ENCODE results near the gene IGFBP6. TPM values are rescaled to one million over a fixed set of nuclear protein-coding genes. Genes with fewer than 3 reads are reported as not detected.

IGFBP6 gene
- total RNA-seq, 1 donor = 577 TPM

DNA sequence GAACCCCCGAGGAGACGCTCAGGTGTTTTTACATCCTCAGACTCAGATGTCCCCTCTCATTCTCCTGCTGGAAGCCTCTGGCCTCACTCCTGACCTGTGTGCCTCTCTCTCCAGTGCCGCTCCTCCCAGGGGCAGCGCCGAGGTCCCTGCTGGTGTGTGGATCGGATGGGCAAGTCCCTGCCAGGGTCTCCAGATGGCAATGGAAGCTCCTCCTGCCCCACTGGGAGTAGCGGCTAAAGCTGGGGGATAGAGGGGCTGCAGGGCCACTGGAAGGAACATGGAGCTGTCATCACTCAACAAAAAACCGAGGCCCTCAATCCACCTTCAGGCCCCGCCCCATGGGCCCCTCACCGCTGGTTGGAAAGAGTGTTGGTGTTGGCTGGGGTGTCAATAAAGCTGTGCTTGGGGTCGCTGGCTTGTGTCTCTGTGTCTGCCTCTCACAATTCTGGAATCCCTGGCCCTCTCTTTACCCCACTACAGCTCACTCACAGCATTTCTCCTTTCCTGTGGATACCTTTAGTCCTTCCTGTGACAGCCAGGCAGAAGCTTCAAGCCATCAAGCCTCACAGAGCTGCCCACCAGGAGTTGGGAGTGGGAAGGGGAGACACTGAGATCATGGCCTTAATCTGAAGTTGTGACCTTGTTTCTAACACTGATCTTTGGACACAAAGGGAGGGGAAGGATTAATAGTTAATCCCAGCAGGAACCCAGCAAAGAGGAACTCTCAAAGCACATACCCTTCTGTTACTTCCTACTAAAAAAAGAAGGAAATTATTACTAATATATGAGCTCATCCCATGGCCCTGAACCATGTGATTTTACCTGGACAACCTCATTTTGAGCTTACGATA, 4.7 kb downstream of the IGFBP6 start:
- TF ChIP-seq, protein P1, sequence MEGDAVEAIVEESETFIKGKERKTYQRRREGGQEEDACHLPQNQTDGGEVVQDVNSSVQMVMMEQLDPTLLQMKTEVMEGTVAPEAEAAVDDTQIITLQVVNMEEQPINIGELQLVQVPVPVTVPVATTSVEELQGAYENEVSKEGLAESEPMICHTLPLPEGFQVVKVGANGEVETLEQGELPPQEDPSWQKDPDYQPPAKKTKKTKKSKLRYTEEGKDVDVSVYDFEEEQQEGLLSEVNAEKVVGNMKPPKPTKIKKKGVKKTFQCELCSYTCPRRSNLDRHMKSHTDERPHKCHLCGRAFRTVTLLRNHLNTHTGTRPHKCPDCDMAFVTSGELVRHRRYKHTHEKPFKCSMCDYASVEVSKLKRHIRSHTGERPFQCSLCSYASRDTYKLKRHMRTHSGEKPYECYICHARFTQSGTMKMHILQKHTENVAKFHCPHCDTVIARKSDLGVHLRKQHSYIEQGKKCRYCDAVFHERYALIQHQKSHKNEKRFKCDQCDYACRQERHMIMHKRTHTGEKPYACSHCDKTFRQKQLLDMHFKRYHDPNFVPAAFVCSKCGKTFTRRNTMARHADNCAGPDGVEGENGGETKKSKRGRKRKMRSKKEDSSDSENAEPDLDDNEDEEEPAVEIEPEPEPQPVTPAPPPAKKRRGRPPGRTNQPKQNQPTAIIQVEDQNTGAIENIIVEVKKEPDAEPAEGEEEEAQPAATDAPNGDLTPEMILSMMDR (IDR thresholded peaks at IDR 0.05; ENCODE audit: extremely low read depth, low read depth, low read length) = no peak
- no peak overlapping the region for H3K4me2 ChIP-seq (ENCODE audit: insufficient read depth, low read length)
- peak; percentile 49 for DNase-seq (ENCODE audit: insufficient read length, low spot score, missing footprints)

DNA sequence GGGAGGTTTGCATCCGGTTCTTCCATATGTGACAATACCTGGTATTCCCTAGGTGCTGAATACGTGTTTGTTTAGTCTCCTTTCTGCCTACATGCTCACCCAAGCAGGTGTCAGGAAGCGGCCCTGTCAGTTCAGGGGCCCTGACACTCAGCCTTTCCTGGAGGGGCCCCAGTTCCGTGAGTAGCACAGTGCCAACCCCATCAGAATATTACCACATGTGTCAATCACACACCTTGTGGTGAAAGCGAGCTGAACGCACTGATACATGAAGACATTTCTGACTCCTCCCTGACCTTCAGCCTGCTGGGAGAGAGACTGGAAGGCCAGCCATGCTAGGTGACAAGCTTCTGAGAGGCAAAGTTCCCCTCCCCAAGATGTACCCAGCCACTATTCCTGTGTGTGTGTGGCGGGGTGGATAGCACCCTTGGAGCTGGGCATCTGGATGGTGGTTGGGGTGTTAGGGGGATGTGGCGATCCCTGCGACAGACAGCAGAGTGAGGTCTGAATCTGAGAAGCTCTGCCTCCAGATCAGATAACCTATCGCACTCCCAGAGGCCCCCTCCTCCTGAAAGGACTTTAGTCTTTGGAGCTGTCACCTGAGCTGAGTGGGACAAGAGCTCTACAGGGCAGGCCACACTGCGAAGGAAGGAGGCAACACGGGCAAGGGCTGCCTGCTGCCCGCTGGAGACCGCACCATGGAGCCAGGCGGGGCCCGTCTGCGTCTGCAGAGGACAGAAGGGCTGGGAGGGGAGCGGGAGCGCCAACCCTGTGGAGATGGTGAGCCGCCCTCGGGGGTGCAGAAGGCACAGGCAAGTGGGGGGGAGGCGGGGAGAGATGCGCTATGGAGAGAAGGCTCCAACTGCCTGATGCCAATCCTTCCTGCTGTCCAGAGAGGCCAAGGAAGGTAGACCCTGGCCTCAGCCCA, 5.7 kb downstream of the IGFBP6 start, which contains the start of gene SOAT2:
TSS of gene SOAT2 (plus strand) at position 604 of the 925 bp plus-strand sequence. CDS start at position 696, 92 bp downstream.
- no peak within 1 kb of the TSS for H2AFZ ChIP-seq (ENCODE audit: low read length)
- DNase-seq (ENCODE audit: insufficient read length, low spot score, missing footprints) = peak; percentile 47
- H3K4me2 ChIP-seq (ENCODE audit: insufficient read depth, low read length) = no peak within 1 kb of the TSS
- no peak within 1 kb of the TSS for H3K27ac ChIP-seq (ENCODE audit: low read depth, low read length)
- no peaks in the 10 kb centered on the region for H3K9me3 ChIP-seq (ENCODE audit: low read depth, low read length)
- H3K4me1 ChIP-seq (ENCODE audit: insufficient read depth, low read length) = peaks cover 12% of the 10 kb centered on the region
- no peaks in the 10 kb centered on the region for H4K20me1 ChIP-seq (ENCODE audit: insufficient read depth, low read length)
- H3K4me3 ChIP-seq (ENCODE audit: insufficient read depth, low read length) = no peak within 1 kb of the TSS
- TF ChIP-seq, protein P1 (IDR thresholded peaks at IDR 0.05; ENCODE audit: extremely low read depth, low read depth, low read length) = no peak
- no peaks in the 10 kb centered on the region for H3K27me3 ChIP-seq (ENCODE audit: insufficient read depth, low read length)
- no peaks in the 10 kb centered on the region for H3K79me2 ChIP-seq (ENCODE audit: insufficient read depth, low read length)
- H3K36me3 ChIP-seq (ENCODE audit: insufficient read depth, low read length) = peaks cover 14% of the 10 kb centered on the region

More for the DNA sequence above, 4.7 kb downstream of the IGFBP6 start:
- Histone ChIP-seq H3K27me3 (ENCODE audit: insufficient read depth, low read length) (no peaks in the 10 kb centered on the region), H4K20me1 (ENCODE audit: insufficient read depth, low read length) (no peaks in the 10 kb centered on the region), H2AFZ (ENCODE audit: low read length) (no peak overlapping the region), H3K4me1 (ENCODE audit: insufficient read depth, low read length) (peaks cover 20% of the 10 kb centered on the region), H3K9me3 (ENCODE audit: low read depth, low read length) (no peaks in the 10 kb centered on the region), H3K79me2 (ENCODE audit: insufficient read depth, low read length) (no peaks in the 10 kb centered on the region), H3K36me3 (ENCODE audit: insufficient read depth, low read length) (peaks cover 14% of the 10 kb centered on the region), H3K4me3 (ENCODE audit: insufficient read depth, low read length) (no peak overlapping the region), H3K27ac (ENCODE audit: low read depth, low read length) (no peak overlapping the region)

DNA sequence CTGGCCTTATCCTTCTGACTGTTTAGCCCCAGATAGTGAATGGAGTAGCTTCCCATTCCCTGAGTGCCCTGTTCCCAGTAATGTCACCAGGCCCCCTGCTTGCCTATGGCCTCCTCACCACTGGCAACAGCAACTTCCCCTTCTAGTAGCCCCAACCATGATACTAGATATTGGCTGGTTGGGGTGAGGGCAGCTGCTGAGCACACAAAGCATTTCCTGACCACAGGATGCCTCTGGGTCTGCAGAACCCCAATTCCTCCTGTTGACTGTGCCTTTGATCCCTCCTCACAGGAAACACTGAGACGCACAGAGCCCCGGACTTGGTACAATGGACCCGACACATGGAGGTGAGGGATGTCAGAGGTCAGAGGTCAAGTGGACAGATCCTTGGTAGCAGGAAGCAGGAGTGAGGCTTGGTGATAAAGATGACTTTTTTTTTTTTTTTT, 6.4 kb downstream of the IGFBP6 start:
- TF ChIP-seq, protein P1 (IDR thresholded peaks at IDR 0.05; ENCODE audit: extremely low read depth, low read depth, low read length) = no peak
- H2AFZ ChIP-seq (ENCODE audit: low read length) = no peak overlapping the region
- H3K36me3 ChIP-seq (ENCODE audit: insufficient read depth, low read length) = peaks cover 14% of the 10 kb centered on the region
- H4K20me1 ChIP-seq (ENCODE audit: insufficient read depth, low read length) = no peaks in the 10 kb centered on the region
- peak; percentile 18 for DNase-seq (ENCODE audit: insufficient read length, low spot score, missing footprints)
- H3K79me2 ChIP-seq (ENCODE audit: insufficient read depth, low read length) = no peaks in the 10 kb centered on the region
- no peaks in the 10 kb centered on the region for H3K9me3 ChIP-seq (ENCODE audit: low read depth, low read length)
- no peak overlapping the region for H3K27ac ChIP-seq (ENCODE audit: low read depth, low read length)
- H3K4me1 ChIP-seq (ENCODE audit: insufficient read depth, low read length) = peaks cover 5% of the 10 kb centered on the region
- no peaks in the 10 kb centered on the region for H3K27me3 ChIP-seq (ENCODE audit: insufficient read depth, low read length)
- no peak overlapping the region for H3K4me3 ChIP-seq (ENCODE audit: insufficient read depth, low read length)
- H3K4me2 ChIP-seq (ENCODE audit: insufficient read depth, low read length) = no peak overlapping the region
